ENCODE results near the gene ATG4D.
"Not testable (repeated sequence)": the region's sequence is repeated elsewhere in the genome, so short reads cannot be mapped to it uniquely, and the experiment has no call there.

Gene ATG4D

GRCh38 chr19:10520652-10521318 is 22.9 kb upstream of the ATG4D start:
- no peak for DNase-seq

GRCh38 chr19:10521461-10522171 is 22.1 kb upstream of the ATG4D start:
- no peak for DNase-seq

- DNase-seq = no peak
Measured at GRCh38 chr19:10523135-10523636, 20.5 kb upstream of the ATG4D start.

GRCh38 chr19:10525636-10526035 is 18.1 kb upstream of the ATG4D start:
- no peak for DNase-seq

GRCh38 chr19:10526887-10527286 is 16.8 kb upstream of the ATG4D start:
- DNase-seq = not testable (repeated sequence)

GRCh38 chr19:10532457-10532856 is 11.2 kb upstream of the ATG4D start:
- no peak for DNase-seq

GRCh38 chr19:10533646-10534386 is 9.9 kb upstream of the ATG4D start:
- no peak for DNase-seq

GRCh38 chr19:10535613-10536012 is 8.1 kb upstream of the ATG4D start:
- DNase-seq = no peak

GRCh38 chr19:10537668-10538067 is 6.0 kb upstream of the ATG4D start:
- DNase-seq = no peak

- DNase-seq = no peak
Measured at GRCh38 chr19:10538204-10538983, 5.3 kb upstream of the ATG4D start.

GRCh38 chr19:10539016-10539415 is 4.7 kb upstream of the ATG4D start:
- DNase-seq = not testable (repeated sequence)

- DNase-seq = no peak
Measured at GRCh38 chr19:10543059-10543419, 665 bp upstream of the ATG4D start.

- DNase-seq = no peak
Measured at GRCh38 chr19:10544242-10544752, 593 bp downstream of the ATG4D start.

- no peak for DNase-seq
Measured at GRCh38 chr19:10544753-10545251, 1.1 kb downstream of the ATG4D start.

- no peak for DNase-seq
Measured at GRCh38 chr19:10546817-10547216, 3.1 kb downstream of the ATG4D start.

- DNase-seq = no peak
Measured at GRCh38 chr19:10548746-10549276, 5.1 kb downstream of the ATG4D start.

- DNase-seq = no peak
Measured at GRCh38 chr19:10549733-10550132, 6.0 kb downstream of the ATG4D start.

- DNase-seq = no peak
Measured at GRCh38 chr19:10550336-10550735, 6.6 kb downstream of the ATG4D start.

- not testable (repeated sequence) for DNase-seq
Measured at GRCh38 chr19:10551006-10551405, 7.3 kb downstream of the ATG4D start.

GRCh38 chr19:10551698-10552301 is 8.1 kb downstream of the ATG4D start:
- peak; percentile 16 to 38 for DNase-seq

- DNase-seq = no peak
Measured at GRCh38 chr19:10552510-10553053, 8.9 kb downstream of the ATG4D start.

All from Kasumi-1 (cell line).